Measurements from ENCODE around the gene TTC9B.

TTC9B gene

DNA sequence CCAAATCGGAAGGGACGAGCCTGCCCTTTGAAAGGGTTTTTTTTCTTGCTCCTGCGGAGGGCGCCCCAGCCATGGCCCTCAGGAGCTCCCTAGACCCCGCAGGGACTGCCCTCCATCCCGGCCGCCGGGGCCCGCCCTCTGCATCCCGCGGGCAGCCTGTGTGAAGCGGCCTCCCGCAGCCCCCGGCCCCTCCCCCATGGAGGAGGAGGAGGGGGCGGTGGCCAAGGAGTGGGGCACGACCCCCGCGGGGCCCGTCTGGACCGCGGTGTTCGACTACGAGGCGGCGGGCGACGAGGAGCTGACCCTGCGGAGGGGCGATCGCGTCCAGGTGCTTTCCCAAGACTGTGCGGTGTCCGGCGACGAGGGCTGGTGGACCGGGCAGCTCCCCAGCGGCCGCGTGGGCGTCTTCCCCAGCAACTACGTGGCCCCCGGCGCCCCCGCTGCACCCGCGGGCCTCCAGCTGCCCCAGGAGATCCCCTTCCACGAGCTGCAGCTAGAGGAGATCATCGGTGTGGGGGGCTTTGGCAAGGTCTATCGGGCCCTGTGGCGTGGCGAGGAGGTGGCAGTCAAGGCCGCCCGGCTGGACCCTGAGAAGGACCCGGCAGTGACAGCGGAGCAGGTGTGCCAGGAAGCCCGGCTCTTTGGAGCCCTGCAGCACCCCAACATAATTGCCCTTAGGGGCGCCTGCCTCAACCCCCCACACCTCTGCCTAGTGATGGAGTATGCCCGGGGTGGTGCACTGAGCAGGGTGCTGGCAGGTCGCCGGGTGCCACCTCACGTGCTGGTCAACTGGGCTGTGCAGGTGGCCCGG, 26.1 kb downstream of the TTC9B start:
- TF ChIP-seq TAF1 (IDR thresholded peaks at IDR 0.05; ENCODE audit: borderline replicate concordance, insufficient read depth, low read length) (0 out of 2 replicates have a peak, but pooled peaks have one; percentile 9), FOXP2 (optimal IDR thresholded peaks at IDR 0.05; ENCODE audit: borderline replicate concordance, extremely low read depth, extremely low read length, insufficient read depth) (no peak), POLR2AphosphoS5 (IDR thresholded peaks at IDR 0.05; ENCODE audit: low read depth, low read length) (peak; percentile 48; the same call in 1 of the 2 replicates), SIN3A (IDR thresholded peaks at IDR 0.05; ENCODE audit: borderline replicate concordance, insufficient read depth, low read length) (no peak)
- TF ChIP-seq, protein P1, sequence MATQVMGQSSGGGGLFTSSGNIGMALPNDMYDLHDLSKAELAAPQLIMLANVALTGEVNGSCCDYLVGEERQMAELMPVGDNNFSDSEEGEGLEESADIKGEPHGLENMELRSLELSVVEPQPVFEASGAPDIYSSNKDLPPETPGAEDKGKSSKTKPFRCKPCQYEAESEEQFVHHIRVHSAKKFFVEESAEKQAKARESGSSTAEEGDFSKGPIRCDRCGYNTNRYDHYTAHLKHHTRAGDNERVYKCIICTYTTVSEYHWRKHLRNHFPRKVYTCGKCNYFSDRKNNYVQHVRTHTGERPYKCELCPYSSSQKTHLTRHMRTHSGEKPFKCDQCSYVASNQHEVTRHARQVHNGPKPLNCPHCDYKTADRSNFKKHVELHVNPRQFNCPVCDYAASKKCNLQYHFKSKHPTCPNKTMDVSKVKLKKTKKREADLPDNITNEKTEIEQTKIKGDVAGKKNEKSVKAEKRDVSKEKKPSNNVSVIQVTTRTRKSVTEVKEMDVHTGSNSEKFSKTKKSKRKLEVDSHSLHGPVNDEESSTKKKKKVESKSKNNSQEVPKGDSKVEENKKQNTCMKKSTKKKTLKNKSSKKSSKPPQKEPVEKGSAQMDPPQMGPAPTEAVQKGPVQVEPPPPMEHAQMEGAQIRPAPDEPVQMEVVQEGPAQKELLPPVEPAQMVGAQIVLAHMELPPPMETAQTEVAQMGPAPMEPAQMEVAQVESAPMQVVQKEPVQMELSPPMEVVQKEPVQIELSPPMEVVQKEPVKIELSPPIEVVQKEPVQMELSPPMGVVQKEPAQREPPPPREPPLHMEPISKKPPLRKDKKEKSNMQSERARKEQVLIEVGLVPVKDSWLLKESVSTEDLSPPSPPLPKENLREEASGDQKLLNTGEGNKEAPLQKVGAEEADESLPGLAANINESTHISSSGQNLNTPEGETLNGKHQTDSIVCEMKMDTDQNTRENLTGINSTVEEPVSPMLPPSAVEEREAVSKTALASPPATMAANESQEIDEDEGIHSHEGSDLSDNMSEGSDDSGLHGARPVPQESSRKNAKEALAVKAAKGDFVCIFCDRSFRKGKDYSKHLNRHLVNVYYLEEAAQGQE (IDR thresholded peaks at IDR 0.05; ENCODE audit: insufficient read depth in 1 of 2, low read depth in 2 of 2, low read length in 2 of 2) = no peak

GRCh38 chr19:40190891-40191835, 27.0 kb downstream of the TTC9B start, which contains the start of gene MAP3K10:
Gene MAP3K10 (plus strand): TSS chr19:40191426. CDS start chr19:40192032, 606 bp downstream.
- TF ChIP-seq POLR2AphosphoS5 (IDR thresholded peaks at IDR 0.05; ENCODE audit: low read depth, low read length) = 0 out of 2 replicates have a peak, but pooled peaks have one; percentile 36
- peak; percentile 19 for TF ChIP-seq FOXP2 (optimal IDR thresholded peaks at IDR 0.05; ENCODE audit: borderline replicate concordance, extremely low read depth, extremely low read length, insufficient read depth)
- TF ChIP-seq, protein P1 (IDR thresholded peaks at IDR 0.05; ENCODE audit: insufficient read depth in 1 of 2, low read depth in 2 of 2, low read length in 2 of 2) = no peak
- TF ChIP-seq TAF1 (IDR thresholded peaks at IDR 0.05; ENCODE audit: borderline replicate concordance, insufficient read depth, low read length) = 0 out of 2 replicates have a peak, but pooled peaks have one; percentile 16

GRCh38 chr19:40184273-40184672, 33.9 kb downstream of the TTC9B start:
- TF ChIP-seq TAF1 (IDR thresholded peaks at IDR 0.05; ENCODE audit: borderline replicate concordance, insufficient read depth, low read length) = no peak
- TF ChIP-seq SIN3A (IDR thresholded peaks at IDR 0.05; ENCODE audit: borderline replicate concordance, insufficient read depth, low read length) = no peak
- no peak for TF ChIP-seq FOXP2 (optimal IDR thresholded peaks at IDR 0.05; ENCODE audit: borderline replicate concordance, extremely low read depth, extremely low read length, insufficient read depth)
- no peak for TF ChIP-seq POLR2AphosphoS5 (IDR thresholded peaks at IDR 0.05; ENCODE audit: low read depth, low read length)
- TF ChIP-seq, protein P1 (IDR thresholded peaks at IDR 0.05; ENCODE audit: insufficient read depth in 1 of 2, low read depth in 2 of 2, low read length in 2 of 2) = no peak

- no peak for TF ChIP-seq SIN3A (IDR thresholded peaks at IDR 0.05; ENCODE audit: borderline replicate concordance, insufficient read depth, low read length)
- TF ChIP-seq POLR2AphosphoS5 (IDR thresholded peaks at IDR 0.05; ENCODE audit: low read depth, low read length) = no peak
- no peak for TF ChIP-seq TAF1 (IDR thresholded peaks at IDR 0.05; ENCODE audit: borderline replicate concordance, insufficient read depth, low read length)
- TF ChIP-seq FOXP2 (optimal IDR thresholded peaks at IDR 0.05; ENCODE audit: borderline replicate concordance, extremely low read depth, extremely low read length, insufficient read depth) = no peak
- TF ChIP-seq, protein P1 (IDR thresholded peaks at IDR 0.05; ENCODE audit: insufficient read depth in 1 of 2, low read depth in 2 of 2, low read length in 2 of 2) = no peak
Measured at GRCh38 chr19:40178756-40179155, 39.4 kb downstream of the TTC9B start.
